ENCODE measurements around the gene ZNF880.
"Not testable (repeated sequence)": the region's sequence is repeated elsewhere in the genome, so short reads cannot be mapped to it uniquely, and the experiment has no call there.

ZNF880 gene

GRCh38 chr19:52369559-52370340, at the start of gene ZNF880:
TSS of gene ZNF880 (plus strand) at chr19:52369923. CDS start at chr19:52369966, 43 bp downstream.
- peak; percentile 96 for DNase-seq

GRCh38 chr19:52322429-52322828, 47.3 kb upstream of the ZNF880 start:
- no peak for DNase-seq

GRCh38 chr19:52331757-52332156, 38.0 kb upstream of the ZNF880 start:
- DNase-seq, result no peak

DNA sequence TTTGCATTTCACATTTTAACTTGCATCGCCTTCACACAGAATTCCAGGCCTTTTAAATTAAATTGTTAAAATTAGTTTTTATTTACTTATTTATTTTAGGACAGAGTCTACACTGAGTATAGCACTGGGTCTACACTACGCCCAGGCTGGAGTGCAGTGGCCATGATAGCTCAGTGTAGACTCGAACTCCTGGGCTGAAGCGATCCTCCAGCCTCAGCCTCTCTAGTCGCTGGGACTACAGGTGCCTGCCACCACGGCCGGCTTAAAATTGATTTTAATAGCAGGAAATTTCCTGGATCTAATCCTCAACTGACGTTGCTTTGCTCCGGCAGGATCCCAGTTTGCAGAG, 34.0 kb upstream of the ZNF880 start:
- no peak for DNase-seq

DNA sequence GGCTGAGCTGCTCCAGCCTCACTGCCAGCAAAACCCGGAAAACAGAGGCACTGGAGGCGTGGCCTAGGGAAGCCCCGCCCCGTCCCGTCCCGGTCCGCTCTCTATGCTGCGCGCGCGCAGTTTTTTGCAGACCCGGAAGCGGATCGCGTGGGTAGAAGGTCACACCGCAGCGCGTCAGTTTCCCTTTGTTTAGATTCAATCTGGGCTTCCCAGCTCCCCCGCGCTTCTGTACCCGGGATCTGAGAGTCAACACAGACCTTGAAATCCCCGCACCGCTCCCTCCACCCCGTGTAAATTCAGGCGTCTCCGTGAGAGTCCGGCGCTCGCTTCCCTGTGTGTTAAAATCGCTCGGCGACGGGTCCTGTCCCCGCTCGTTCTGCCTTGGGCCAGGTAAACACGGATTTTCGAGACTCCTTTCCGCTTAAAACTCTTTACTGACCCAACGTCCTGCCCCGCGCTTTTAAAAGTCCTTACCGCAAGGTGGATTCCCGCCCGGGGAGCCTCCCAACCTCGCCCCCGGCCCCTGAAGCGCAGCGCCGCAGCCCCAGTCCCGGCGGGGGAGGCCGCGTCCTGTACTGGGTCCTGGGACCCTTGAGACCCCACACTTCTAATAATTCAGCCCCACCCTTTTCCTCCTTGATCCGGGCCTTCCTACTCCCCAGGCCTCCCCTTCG, 33.5 kb upstream of the ZNF880 start, which contains the start of gene ZNF610:
TSS of gene ZNF610 (plus strand) at position 127 of the 674 bp plus-strand sequence. CDS start 12,930 bp downstream, outside the sequence.
- DNase-seq, result peak; percentile 95

GRCh38 chr19:52336791-52337381, 32.8 kb upstream of the ZNF880 start:
- no peak for DNase-seq

GRCh38 chr19:52339022-52339421, 30.7 kb upstream of the ZNF880 start:
- DNase-seq, result not testable (repeated sequence)

DNA sequence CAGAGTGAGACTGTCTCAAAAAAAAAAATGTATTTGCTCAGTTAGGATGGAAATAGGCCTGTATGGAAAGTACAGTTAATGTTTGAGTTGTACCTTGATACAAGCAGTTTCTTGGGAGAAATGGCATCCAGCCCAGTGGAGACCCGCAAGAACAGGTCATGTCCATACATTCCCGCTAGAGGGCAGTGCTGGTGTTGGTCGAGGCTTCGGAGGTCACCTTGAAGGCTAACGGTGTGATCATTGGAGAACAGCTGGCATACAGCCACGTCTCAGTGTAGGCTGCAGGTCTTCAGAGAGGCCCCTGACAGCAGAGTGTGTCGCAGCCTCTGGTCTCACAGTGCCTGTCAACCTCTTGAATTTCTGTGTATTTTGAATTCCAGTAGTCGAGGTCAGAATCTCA, 26.2 kb upstream of the ZNF880 start:
- peak; percentile 79 for DNase-seq

DNA sequence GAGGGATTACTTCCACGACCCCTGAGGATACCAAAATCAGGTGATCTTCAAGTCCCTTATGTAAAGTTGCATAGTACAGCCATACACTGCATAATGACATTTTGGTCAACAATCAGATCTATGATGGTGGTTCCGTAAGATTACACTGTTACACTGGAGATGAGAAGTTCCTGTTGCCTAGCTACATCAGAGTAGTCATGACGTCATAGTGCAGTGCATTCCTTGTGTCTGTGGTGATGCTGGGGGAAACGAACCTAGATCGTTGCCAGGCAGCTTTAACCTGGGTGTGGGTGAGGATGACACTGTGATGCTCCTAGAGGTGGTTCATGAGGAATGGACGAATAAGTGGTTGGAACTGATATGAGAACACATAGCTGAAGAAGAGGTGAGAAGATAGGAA, 24.6 kb upstream of the ZNF880 start:
- no peak for DNase-seq

DNA sequence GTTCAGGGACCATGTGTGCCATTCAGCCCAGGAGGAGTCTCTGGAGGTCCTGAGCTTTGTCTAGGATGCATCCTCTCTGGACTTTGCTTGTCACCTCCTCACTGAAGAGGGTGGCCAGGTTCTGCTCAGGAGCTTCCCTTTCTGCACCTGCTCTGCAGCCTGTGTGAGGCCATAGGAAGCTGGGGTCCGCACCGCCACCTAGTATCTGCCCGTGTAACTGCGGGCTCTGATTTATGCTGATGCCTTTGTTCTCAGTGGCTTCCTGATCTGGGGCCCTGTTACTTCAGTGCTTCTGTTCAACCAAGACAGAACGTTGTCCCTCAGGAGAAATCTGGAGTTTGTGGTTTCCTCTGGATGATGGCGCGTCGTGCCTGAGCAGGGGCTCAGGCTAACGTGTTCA, 18.2 kb upstream of the ZNF880 start:
- DNase-seq, result no peak

DNA sequence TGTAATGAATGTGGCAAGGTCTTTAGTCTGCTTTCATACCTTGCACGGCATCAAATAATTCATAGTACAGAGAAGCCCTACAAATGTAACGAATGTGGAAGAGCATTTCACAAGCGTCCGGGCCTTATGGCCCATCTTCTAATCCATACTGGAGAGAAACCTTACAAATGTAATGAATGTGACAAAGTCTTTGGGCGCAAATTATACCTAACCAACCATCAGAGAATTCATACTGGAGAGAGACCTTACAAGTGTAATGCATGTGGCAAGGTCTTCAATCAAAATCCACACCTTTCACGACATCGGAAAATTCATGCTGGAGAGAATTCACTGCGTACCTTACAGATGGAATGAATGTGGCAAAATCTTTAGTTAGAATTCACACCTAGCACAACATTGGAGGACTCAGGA, 3.3 kb upstream of the ZNF880 start:
- DNase-seq, result no peak

DNA sequence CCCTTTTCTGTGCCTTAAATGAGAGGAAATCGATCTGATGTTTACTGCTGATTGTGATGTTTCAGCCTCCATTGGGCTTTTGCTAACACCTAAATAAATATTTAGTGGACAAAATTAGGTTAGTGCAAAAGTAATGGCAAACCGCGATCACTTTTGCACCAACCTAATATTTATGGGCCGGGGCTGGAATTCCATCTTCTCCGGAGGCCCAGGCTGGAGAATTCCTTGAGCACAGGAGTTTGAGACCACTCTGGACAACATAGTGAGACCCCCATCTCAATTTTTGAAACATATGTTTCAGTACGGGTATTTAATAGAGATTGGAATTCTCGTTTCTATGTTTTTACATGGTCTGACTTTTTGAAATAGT, 603 bp downstream of the ZNF880 start:
- DNase-seq, result no peak

- DNase-seq, result no peak
Measured at GRCh38 chr19:52391135-52391534, 21.4 kb downstream of the ZNF880 start.

DNA sequence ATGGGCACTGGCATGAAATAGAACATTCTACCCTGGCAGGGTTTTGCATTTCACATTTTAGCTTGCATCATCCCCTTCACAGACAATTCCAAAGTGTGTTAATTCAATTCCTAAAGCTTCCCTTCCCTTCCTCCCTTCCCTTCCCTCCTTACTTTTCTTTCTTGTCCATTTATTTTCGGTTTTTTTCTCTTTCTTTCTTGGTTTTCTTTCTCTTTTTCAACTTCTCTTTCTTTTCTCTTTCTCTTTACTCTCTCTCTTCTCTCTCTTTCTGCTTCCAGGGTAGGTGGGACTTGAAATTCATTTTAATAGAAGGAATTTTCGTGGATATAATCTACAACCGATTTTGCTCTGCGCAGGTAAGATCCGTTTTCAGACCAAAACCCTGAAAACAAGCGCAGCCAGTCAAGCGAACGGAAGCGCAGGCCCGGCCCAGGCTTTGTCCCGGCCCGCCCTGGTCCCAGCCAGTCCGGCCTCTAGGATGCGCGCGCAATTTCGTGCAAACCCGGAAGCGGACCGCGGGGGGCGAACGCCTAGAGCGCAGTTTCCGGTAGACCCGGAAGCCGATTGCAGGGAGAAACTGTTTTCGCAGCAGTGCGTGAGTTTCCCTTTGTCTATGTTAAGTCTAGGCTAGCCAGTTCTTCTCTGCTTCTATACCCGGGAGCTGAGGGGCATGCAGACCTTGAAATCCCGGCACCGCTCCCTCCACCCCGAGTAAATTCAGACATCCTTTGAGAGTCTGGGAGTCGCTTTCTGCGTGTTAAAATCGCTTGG, 27.8 kb downstream of the ZNF880 start, which contains the start of gene ZNF528:
TSS of gene ZNF528 (plus strand) at position 540 of the 771 bp plus-strand sequence. CDS start 4,165 bp downstream, outside the sequence.
- DNase-seq, result peak; percentile 95

- no peak for DNase-seq
Measured at GRCh38 chr19:52398081-52398441, 28.3 kb downstream of the ZNF880 start.

DNA sequence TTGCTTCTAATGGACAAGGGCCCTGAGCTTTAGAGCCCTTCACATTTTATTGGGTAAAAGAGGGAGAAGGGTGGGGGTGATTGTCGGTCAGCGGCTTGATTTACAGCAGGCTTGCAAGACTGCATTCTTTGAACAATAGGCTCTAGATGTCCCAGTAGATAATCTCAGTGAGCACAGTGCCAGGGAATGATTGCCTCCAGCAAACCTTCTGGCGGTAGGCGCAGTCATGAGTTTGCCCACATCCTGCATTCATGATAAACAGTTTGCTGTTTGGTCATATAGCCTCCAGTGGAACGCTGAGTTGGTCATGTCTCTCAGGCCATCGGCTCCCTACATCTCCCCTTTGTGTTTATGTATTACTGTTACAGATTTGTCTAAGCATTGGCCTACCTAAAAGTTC, 40.6 kb downstream of the ZNF880 start:
- no peak for DNase-seq

- no peak for DNase-seq
Measured at GRCh38 chr19:52415711-52416110, 46.0 kb downstream of the ZNF880 start.

DNA sequence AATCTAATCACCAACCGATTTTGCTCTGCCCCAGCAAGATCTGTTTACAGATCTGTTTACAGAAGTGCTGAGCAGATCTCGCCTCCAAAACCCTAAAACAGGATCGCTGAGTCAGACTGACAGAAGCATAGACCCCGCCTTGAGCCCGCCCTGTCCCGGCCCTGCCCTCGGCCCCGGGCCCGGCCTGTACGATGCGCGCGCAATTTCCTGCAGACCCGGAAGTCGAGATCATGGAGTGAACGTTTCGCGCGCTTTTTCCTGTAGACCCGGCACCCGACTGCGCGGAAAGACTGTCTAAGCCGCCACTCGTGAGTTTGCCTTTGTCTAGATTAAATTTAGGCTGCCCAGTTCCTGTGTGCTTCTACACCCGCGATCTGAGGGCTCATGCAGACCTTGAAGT, 59.2 kb downstream of the ZNF880 start, which contains the start of gene ZNF534:
TSS of gene ZNF534 (plus strand) at position 212 of the 400 bp plus-strand sequence. CDS start 2,327 bp downstream, outside the sequence.
- DNase-seq, result no peak

All from retina (tissue), 1 donor.